ENCODE results near the gene ARID1B.

ARID1B gene

DNA sequence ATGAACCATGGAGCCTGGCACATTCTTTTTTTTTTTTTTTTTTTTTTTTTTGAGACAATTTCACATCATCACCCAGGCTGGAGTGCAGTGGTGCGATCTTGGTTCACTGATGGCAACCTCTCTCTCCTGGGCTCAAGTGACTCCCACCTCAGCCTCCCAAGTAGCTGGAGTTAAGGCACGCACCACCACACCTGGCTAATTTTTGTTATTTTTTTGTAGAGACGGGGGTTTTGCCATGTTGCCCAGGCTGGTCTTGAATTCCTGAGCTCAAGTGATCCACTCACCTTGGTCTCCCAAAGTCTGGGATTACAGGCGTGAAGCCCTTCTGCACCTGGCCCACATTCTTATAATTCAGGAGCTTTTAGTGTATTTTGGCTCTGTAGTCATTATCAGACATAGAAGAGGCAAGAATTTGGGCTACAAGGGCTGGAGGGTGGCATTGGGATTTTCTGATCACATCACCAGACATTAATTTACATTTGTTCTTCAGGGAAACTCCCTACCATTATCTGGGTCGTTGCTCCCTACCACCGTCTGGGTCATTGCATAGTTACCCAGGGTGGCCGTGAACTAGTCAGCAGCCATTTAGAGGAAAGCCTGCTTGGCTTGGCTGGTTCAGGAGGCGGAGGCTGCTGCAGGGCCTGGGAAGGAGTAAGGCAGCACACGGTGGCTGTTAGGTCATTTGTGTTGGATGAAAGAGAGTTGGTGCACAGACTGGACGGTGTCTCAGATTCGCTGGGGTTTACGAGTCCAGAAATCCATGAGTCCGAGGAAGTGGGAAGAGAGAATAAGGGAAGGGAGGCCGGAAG, 17.6 kb downstream of the ARID1B start:
- DNase-seq: peak; percentile 29

DNA sequence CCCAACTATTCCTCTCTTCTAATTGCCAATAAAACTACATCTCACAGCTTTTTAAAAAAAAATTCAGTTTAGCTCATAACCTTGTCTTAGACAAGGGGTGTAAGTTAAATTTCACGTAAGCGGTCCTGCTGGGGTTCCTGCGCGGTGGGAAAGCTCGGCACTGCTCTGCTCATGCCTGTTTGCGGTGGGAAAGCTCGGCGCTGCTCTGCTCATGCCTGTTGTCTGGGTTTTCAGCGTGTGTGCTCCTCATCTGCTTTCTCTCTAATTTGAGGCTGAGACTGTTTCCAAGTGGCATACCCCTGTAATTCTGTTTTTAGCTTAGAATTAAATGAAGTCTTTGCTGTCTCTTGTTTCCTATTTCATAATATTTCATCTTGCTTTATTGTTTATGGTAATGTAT, 18.6 kb downstream of the ARID1B start:
- no peak for DNase-seq

DNA sequence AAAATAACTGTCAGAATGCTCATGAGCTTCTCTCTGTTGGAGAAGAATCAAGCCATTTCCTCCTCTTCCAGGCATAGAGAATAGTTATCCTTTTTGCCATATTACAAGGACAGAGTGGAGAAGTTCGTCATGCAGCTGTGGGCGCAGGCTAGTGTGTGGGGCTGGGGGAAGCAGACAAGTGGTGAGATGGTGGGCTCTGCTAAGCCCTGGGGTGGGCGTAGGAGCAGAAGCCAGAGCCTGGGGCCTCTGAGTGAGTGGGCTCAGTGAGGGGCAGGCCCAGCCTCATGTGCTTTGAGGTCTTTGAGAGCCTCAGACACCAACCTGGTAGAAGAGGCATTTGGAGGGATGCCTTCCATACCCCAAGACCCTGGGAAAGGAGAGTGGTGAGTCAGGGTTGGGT, 19.4 kb downstream of the ARID1B start:
- no peak for DNase-seq

DNA sequence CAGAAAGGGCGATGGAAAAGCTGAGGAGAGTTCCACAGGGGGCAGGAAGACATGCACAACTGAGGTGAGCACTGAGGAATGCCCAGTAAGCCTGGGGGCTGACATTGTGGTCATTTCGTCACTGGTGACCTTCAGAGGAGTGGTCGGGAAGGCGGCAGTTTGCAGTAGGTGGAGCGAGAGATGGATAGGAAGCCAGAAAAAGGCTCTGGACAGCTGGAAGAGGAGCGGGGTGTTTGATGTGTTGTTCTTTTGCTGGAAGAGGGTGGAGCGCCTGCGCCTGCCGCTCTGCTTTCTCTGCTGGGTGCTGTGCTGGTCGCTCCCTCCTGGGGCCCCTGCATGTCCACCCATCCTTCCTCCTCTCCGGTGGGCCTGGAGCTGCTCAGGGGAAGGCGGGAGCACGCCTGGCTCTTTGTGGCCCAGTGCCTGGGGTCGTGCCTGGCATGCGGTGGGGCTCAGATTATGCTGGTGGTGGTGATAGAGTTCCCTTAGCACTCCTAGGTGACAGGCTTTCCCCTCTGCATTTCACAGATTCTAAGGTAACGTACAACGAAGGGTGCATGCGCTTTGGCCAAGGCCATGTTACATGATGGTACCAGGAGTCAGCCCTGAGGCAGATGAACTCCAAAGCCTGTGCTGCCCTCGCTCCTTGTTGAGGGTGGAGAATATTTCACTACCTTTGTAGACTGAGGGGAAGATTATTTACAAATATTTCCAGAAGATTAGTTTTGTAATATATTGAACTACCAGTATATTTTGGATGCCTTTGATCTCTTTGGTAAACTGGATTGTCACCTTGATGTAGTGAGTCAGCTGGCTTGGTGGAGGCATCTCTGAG, 20.9 kb downstream of the ARID1B start:
- no peak for DNase-seq

DNA sequence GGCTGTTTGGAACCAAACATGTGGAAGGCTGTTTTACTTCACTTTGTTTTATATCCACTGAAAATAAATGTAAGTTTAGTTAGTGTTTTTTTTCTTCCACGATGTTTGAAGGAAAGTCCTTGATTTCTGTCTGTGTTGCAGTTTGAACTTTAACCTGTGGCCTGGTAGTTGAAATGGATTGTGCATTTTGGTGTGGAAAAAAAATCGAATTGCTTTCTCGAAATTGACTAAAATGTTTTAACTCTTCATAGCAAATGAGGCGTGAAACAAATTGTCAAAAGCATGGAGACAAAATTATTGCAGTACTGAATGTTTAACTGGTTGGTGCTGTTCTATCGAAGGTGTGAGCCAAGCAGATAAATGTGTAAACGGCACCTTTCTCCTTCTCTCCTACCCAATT, 24.5 kb downstream of the ARID1B start:
- DNase-seq: no peak

DNA sequence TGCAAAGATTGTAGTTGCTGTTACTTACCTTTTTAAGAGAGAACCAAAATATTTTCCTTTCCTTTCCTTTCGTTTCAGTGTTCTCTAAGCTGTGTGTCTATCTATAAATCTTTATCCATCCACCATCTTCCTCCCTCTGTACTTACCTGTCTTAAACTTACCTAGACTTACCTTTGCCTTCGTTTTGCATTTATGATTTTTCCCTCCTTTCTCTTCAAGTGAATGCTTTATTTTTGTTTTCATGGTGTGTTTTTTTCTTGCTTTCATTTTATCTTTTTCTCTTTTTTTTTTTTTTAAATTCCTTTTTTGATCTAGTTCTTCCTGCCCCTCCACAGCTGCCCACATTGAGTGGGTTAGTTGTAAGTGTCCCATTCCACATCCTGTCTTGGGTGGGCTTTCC, 26.2 kb downstream of the ARID1B start:
- no peak for DNase-seq

DNA sequence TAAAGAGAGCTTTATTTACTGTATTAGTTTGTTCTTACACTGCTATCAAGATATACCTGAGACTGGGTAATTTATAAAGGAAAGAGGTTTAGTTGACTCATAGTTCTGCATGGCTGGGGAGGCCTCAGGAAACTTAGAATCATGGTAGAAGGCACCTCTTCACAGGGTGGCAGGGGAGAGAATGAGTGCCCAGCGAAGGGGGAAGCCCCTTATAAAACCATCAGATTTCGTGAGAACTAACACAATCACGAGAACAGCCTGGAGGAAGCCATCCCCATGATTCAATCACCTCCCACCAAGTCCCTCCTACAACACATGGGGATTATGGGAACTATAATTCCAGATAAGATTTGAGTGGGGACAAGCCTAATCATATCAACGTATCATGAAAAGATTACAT, 27.2 kb downstream of the ARID1B start:
- DNase-seq: peak; percentile 51

DNA sequence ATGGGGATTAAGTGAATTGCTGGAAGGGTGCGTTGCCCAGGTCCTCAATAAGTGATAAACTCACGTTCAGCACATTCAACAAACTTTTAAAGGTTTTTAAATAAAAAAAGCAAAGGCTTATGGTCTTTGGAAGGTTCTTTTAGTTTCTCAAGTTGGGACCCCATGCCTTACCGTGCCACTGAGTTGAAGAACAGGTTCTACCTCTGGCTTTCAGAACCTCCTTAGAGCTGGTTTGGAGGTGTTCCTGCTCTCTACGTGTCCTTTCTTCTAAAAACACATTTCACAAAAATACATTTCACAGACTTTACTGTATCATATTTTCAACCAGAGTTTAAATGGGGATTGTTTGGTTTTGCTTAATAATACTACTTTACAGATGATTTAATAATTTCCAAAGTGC, 29.0 kb downstream of the ARID1B start:
- DNase-seq: no peak

DNA sequence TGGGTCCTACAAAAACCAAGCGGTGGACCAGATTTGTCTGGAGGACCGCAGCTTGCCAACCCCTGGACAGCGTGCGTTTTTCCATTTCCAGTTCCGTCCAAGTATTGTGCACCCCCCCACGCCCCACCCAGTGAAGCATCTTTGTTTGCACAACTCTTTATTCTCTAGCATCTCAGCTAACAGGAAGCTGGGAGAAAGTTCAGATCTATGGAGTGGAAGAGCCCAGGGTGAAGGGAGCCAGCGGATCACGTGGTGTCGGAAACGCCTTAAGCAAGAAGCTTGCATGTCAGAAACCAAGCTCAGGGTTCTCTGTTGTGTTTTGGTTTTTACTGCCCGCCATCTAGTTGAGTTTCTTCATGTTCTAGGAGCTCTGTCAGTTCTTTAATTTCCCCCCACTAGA, 29.9 kb downstream of the ARID1B start:
- DNase-seq: no peak

DNA sequence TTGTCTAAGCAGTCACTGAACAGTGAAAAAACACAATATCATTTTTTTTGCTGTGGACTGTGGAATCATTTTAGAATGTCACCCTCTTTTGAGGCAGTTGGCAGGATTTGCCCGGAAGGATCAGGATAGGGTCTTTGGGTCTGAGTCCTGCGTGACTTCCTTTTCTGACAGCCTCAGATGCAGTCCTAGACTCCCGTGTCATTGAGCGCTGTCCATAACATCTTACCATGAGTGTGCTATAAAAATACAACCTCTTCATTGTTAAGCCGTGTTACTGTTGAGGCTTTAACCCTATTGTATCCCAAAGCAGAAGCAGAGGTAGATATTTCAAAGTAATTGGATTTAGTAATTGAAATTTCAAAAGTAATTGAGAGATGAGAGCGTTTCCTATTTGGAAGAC, 30.6 kb downstream of the ARID1B start:
- no peak for DNase-seq

DNA sequence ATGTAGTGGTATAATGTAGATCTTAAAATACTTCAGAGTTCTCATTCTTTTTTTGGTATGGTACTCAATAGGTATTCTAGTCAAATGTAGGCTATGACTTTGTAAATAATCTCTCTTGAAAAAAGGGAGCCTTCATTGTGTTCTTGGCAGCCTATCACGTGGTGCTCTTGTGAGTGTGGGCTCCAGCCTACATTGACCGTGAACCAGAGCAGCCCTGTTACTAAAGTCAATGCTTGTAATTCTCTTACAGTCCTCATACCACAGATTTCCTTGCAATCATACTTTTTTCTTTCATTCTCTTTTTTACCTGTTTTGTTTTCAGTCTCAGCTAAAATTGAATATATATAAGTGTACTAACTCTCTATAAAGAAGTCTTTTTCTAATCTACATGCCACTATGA, 31.1 kb downstream of the ARID1B start:
- no peak for DNase-seq

DNA sequence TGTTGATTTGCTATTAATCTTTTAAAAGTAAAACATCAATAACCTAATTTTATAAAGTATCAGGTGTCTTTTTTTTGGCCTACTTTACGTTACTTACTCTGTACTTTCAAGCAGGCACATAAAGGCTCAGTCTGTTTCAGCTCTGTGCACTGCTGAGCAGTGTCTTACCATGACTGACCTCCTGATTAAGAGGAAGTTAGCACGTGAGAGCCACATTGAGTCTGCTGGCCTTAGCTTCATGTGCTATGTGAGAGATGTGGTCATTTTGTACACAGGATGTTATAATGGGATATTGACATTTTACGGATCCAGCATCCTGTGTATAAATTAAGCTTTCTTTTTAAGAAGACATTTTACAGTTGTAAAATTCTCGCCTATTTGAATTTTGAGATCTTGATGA, 31.9 kb downstream of the ARID1B start:
- DNase-seq: no peak

DNA sequence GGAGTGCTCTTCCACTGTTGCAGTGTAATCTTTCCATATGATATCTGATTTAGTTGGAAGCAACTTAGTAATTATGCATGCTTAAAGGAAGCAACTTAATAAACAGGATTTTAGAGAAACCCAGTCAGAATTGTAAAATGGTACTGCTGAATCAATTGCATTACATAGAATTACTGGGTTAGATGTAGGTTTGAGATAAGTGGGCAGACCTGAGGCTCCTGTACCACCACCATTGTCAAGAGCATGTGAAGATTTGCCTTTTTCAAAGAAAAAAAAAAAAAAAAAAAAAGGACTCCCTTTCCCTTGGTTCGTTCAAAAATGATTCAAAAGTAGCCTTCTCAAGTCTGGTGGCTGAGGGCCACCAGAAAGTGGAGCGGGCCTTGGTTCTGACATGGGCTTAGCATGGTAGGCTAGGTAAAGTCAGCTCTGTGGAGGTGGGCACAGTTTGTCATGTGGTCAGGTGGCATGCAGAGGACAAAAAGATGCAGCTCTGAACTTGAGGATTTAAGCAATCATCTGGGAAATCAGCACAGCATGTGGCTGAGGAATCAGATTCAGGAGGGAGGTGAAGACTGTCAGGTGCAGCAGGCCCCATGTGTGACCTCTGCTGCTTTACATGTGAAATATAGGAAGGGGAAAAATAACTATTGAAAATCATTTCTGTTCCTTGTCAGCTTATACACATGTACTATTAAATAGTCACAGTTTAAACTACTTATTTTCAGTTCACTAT, 32.4 kb downstream of the ARID1B start:
- DNase-seq: no peak

DNA sequence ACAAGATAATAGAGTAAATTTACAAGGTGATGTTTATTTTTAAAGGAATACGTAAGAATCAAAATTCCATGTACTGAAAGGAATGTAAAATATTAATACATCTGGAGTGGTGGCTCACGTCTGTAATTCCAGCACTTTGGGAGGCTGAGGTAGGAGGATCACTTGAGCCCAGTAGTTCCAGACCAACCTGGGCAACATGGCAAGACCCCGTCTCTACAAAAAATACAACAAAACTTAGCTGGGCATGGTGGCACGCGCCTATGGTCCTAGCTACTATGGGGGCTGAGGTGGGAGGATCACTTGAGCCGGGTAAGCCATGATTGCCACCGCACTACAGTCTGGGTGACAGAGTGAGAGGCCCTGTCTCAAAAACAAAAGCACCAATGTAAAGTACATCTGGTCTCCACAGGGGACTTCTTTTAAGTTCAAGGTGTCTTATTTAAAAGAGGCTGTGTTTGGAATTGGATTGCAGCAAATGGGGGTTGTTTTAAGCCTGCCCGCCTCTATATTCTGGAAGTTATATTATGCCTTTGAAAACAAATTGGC, 36.9 kb downstream of the ARID1B start:
- DNase-seq: no peak

DNA sequence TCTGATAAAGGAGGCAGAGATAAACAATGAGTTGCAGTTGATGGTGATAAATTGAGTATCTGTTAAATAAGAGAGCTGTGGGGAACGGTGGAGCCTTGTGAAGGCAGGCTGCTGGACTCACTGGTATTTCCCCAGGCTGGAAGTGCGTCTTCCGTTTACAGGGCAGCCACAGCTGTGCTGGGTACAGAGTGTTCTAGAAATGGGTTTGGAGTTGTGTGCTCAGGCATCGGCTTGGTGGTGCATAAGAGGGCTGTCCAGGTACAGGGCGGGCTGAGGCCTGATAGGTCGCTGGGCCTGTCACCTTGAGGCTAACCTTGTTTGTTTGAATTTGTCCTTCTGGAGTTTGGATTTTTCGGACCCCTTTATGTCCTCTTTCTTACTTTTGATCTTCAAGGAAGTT, 39.3 kb downstream of the ARID1B start:
- DNase-seq: no peak

DNA sequence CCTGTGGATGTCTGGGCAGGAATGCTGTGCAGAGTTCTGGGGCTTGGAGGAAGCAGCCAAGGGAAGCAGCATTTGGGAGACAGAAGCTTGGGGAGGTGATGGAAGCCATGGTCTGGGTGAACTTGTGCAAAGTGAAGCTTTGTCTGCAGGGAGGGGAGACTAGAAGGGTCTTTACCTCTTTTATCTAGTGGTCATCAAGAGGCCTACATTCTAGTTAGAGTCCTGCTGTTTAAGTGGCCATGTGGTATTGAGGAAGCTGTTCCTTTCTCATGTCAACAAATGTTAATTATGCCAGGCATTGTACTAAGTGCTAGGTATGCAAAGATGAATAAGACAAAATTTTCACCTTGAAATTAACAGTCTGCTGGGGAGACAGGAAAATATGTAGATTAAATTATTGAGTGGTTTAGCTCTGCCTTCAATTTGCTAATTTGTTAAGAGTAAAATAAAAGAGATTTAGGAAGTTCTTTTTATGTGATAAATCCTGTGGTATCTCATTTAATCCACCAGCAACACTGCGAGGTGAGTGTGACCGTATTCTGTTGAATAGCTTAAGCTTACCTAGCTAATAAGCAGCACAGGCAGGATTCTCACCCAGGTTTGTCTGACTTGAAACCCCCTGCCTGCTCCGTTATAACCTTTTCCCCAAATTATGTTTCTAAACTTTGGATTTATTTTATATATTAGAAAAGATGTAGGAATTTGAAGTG, 43.1 kb downstream of the ARID1B start:
- DNase-seq: no peak

DNA sequence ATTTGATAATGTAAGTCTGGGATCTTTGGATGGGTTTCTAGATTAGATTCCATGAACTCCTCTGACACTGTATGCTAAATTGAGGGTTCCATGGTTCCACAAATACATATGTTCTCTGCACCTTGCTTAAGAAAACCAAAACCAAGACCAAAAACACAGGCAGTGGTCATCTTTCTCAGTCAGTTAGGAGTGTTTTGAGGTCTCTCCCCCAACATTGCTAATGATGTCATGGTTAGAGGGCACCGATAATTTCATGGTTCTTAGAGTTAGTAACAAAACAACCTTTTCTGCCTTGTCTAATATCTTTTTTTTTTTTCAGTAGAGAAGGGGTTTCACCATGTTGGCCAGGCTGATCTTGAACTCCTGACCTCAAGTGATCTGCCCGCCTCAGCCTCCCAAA, 44.5 kb downstream of the ARID1B start:
- no peak for DNase-seq

DNA sequence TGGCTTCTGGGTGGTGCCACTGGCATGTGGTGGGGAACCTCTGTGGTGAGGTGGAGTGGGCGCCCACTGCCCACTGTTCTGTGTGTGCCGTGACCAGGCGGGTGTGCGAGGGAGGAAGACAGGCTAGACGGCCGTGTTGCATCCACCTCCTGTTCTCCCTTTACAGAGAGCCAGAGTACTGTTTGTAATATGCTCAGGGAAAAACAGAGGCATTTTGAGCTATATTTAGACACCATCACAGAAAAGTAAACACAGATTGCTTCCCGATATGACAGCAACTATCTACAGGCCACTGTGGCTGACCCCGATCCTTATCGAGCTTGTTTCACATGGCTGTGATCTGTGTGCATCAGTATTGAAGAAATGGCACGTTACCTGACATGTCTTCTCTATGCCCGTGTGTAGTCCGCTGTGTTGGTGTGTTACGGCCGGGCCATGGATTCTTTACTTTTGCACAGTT, 45.6 kb downstream of the ARID1B start:
- no peak for DNase-seq

DNA sequence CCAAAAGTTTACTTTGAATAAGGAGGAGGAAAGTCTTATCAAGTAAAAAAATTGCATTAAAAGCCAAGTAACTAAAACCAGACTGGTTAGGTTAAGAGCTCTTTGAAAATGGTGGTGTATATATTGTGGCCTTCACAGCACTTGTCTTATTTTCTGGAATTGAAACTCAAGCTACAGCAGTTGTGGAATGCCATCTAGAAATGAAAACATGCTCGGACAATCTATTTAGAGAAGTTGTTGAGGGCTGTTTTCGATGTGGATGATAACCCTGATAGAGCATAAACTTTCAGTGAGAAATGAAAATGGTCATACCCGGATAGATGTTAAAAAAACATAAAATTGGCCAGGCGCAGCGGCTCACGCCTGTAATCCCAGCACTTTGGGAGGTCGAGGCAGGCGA, 47.0 kb downstream of the ARID1B start:
- no peak for DNase-seq

DNA sequence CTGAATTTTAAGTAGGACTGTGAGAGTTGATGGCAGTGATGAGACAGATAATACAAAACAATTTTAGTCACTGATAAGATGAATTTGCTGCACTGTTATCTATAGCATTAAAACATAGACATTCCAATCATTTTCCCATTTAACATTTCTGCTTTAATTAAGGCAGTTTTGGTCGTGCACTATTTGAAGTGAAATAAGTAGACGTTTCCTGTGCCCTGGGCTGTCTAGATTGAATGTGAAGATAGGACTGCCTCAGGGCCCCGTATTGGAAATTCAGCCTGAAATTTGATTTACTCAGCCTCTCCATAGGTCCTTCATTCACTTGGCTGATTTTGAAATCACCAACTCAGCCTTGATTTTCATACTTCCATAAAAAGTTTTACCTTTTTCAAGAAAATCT, 48.3 kb downstream of the ARID1B start:
- DNase-seq: no peak

DNA sequence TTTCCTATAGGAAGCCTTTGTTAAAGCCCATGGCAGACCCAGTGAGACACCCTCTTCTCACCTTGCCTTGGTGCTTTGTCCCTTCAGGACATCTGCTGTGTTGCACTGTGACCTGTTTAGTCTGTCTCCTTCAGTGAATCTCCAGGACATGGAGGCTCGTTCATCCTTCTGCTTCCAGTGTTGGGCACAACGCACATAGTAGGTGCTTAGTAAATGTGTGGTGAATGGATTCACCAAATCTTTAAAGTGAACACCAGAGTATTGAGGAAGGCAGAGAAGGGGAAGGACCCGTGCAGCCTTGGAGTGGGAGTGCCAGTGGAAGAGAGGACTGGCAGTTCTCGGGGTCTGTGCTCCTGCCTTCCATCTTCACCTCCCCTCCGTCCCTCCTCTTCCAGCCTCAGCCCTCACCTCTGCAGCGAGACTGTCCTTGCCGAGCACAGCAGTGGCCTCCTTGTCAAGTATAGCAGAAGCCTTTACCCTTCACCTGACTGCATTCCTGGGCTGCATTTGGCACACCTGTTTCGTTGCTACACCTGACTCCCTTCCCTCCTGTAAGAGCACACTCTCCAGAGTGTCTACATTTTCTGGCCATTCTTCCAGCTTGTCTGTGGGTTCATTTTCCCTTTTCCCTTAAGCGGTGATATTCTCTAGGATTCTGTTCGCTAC, 49.2 kb downstream of the ARID1B start:
- DNase-seq: no peak

DNA sequence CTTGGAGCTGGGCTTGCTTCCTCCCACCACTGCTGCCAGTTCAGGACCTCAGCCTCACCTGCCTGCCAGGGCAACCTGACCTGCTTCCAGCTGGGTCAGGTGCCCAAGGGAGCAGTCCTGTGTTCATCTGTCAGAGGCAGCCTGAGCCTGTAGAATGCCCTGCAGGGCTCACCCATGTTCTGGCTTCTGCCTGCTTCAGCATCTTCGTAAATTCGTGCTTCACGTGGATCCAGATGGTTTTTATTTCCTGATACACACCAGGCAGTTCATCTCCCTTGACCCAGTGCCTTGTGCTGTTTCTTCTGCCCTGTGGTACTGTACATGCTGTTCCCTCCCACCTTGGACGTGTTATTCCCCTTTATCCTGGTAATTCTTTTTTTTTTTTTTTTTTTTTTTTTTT, 50.2 kb downstream of the ARID1B start:
- DNase-seq: no peak

Measured in activated CD4-positive, alpha-beta T cell treated with anti-CD3 and anti-CD28 coated beads for 48 hours (primary cell).